GM19035 (cell line): ENCODE measurements around the gene PELI1.
A peak's percentile ranks its signal among the peaks of the same experiment; 100 is the strongest.

Source experiments
- ATAC-seq: cut with Tn5 transposase; IDR thresholded peaks from one replicate; pipeline ENCODE4 v1.9.1; 2021; ENCODE audit not compliant: unreplicated experiment

The PELI1 gene

DNA sequence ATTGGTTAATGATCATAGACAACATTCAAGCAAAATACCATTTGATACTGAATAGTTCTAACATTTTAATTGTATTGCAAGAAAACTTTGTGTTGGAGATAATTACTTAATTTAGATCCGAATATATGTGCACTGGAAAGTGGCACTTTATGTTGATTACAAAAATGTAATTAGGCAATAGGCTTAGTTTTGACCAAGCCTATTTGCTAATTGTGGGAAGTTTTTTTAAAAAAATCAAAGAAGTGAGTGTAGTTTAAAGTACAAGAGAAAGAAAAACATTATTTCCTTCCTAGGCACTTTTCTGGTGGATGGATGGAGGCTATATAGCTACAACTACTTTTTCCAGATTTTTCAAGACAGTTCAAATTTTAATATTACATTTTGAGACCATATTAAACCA lies 18.3 kb upstream of the PELI1 start:
- ATAC-seq = no peak

DNA sequence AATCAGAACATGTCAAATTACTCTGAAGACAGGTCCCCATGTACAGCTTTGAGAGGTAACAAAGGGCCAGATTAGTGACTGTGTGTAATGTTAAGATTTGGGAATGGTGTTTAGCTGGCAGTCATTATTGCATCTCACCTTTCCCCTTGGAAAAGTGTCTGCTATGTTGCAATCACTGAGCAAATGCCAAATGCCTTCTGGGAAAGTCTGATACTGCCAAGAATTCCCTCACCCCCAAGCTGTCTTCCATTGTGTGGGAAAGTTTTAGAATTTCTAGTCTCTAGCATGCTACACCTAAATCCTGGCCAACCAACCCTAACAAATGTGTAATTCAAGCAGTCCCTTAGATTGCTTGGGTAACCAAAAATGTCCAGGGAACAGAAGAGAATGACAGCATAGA lies 13.6 kb upstream of the PELI1 start:
- no peak for ATAC-seq

DNA sequence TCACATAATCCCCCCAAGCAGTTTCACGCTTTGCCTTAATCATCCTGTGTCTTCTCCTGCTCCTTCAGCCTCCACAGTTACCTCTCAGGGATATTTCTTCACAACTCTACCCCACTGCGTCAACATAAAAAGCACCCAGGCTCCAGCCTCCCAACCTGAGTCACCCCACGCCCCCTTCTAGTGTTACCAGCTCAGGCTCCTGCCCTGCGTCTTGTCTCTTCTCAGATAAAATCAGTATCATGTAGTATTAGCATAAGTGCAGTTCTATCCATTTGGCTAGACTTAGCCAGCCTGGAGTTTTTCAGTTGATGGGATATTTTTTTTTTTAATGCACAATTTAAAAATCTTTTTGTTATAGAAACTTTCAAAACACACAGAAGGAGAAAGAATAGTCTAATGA lies 9.6 kb upstream of the PELI1 start:
- ATAC-seq = no peak

DNA sequence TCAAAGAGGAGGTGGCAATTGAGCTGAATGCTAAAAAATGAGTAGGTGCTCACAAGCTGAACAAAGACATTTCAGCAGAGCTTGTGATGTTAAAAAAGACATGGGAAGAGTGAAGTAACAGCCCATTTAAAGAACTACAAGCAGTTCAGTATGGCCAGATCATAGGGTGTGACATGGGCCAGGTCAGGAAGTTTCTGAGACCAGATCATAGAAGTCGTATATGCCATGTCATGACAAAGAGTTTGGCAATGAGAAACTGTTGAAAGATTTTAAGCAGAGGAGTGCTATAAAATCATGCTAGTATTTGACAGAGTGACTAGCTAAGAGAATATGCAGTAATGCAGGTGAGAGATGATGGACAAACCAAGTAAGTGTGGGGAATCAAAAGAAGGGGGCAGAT lies 7.3 kb upstream of the PELI1 start:
- no peak for ATAC-seq

DNA sequence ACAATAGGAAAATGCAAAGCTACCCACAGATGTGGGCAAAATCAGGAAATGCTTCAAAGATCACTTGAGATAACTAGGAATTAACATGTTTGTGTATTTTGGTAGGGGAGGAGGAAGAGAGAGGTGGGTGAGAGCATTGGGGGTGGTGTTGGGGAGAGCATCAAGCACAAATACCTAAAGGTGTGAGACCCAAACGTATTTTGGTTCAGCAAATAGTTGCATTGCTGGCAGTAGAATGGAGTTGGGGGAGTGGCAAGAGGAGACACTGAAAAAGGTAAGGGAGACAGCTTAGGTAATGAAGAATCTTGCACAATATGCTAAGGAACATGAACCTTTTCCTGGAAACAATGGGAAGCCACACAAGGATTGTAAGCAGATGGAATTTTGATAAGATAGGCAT lies 1.5 kb upstream of the PELI1 start:
- no peak for ATAC-seq

DNA sequence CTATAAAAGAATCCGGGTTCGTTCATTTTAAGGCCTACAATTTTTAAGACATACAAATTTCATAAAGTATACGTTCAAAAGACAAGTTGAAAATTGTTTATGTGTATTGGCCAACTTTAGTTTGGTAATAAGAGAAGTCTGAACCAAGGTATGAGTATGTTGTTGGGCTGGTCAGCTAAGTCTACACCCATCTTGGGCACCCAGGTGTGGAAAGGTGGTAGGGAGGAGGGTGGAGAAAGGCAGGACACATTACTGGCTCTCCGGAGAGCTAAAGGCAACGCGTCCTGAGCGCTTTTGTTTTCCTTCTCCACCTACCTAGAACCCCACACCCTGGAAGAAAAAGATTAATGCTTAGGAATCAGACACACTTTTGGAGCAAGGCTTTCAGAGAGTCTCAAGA lies 899 bp upstream of the PELI1 start:
- no peak for ATAC-seq

DNA sequence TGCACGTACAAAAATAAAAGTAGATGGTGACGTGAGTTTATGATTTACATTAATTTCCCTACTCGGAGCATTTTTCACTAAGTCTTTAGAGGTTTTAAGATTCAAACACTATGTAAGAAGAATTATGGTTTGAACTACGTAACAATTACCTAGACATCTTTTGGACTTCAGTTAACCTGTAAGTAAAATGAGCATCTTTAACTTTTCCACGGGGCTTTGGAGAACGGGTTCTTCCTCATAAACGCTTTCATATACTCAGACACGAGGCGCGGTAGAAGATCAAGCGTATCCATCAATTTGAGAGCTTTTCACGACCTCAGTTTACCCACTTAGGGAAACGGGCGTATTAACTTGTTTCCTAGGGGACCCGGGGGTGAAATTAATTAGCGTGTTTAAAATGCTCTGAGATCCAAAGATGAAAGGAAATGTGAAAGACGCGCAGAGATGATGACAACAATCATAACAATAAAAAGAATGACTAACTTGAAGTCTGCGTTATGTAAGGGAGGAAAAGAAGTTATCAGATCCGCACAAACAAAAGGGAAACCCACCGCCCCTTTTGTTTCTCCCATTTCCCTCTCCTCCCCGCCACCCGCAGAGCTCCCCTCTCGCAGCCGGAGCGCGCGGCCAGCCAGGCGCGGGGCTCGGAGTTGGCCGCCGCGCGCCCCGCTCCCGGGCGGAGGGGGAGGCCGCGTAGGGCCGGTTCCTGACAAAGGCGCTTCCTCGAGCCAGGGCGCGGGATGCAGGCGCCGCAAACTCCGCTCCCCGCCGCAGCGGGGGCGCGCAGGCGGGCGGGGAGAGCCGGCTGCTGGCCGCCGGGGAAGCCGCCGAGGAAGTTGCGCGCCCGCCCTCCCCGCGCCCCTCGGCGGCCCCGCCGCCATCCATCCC lies 807 bp downstream of the PELI1 start:
- peak; percentile 19 for ATAC-seq

DNA sequence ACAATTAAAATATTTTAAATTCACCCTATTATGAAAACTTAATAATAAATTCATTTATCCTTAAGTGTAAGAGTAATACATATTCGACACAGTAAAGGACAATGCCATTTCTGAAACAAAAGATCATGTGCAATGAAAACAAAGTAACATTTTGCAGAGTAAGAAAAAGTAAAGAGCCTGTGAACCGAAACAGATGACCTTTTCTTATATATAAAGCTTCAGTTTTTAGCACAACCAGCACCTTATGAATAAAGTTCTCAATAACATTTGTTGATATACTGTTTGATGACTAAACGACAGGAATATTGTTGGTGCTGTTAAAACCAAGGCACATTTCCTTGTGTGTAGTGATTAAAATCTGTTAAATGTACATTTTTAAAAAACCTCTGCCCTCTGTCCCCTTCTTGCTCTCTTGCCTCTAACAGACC lies 1.5 kb downstream of the PELI1 start:
- ATAC-seq = no peak

DNA sequence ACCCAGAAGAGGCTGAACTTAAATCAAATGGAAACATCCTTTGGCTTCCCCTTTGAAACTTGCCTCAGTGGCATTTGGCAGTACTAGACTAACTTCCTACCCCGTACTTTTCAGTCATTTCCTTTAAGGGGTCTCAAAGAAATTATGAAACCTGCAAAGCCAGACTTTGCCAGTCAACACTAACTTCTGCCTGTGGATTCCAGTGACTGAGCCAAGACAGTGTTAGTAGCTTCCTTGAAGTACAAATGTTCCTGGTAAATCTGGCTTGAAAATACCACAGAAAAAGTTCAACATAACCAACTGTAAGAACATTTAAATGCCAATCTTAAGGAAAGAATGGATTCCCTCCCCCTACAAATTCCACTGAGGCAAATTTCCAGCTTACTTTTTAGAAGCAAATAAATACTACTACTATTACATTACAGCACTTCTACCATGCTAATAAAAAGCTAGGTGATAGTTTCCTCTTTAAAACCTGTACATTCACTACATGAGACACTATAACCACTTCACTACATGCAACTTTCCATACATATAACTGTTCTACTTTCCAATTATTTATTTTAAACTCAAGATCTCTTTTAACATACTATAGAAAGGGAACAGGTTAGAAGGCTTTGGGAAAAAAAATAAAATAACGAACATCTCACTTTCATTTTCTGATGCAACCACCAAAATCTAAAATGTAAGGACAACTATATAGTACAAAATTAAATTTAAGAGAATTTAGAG lies 2.4 kb downstream of the PELI1 start:
- no peak for ATAC-seq

DNA sequence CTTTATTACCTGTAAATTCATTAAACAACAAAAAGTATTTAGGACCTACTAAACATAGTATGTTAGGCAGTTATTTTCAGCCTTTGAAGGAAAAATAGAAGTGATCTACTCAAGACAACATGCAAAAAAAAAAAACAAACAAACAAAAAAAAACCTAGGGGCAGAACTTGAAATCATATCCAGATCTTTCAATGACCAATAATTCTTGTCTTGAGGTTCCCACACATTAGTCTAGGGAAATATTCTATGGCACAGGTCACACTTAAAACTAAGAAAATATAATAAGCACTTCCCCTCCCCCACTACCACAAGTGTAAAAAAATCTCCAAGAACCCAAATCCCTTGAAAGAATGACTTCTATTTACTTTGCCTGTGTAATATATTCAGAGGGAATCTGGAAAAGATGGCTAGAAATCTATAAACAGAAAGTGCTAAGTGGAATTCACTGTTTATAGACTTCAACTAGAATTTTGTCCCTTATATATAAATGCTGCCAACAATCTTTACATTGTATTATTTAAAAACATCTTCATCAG lies 3.5 kb downstream of the PELI1 start:
- ATAC-seq = no peak

DNA sequence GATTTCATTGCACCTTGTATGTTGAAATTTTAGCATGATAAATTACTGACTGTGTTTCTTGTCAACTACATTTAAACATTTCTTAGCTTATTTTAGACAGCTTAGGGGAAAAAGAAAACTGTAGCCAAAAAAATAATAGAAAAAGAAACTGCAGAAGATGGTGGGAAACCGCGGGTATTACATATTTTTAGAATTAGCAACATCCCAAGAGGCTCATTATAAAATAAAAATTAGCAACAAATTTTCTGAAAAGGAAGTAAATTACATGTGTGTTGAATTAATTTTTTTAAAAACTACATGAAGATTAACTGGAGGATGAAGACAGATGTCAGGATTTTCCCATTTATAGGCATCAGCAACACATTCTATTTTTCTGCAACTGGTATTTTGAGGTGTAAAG lies 4.3 kb downstream of the PELI1 start:
- no peak for ATAC-seq

DNA sequence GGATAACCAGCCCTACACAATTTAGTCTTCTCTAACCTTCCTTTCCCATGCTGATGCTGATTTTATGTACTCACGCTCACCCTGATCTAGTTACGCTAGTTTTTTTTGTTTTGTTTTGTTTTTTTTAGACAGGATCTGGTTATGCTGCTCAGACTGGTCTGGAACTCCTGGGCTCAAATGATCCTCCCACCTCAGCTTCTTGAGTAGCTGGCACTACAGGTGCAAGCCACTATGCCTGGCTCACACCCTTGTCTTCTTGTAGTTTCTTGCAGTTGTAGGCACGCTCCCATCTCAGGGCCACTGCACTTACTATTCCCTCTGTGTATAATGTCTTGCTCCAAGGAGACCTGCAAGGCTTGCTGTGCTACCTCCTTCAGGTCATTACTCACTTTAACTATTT lies 6.2 kb downstream of the PELI1 start:
- ATAC-seq = no peak

DNA sequence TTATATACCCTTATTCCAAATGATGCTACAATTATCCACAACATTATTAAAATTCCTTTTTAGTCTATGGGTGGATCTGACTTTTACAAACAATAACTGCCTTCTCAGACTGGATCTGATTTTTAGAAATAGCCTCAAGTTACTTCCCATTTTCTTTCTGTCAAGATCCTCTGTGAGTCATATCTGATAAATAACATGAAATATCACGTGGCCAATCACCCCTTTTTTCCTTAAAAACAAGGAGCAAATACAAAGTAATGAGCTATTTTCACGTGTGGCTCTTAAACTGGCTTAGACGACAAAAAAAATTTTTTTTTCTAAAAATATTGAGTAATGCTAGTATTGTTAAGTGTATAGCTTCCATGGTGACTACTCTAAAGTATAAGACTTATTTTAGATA lies 6.7 kb downstream of the PELI1 start:
- no peak for ATAC-seq

DNA sequence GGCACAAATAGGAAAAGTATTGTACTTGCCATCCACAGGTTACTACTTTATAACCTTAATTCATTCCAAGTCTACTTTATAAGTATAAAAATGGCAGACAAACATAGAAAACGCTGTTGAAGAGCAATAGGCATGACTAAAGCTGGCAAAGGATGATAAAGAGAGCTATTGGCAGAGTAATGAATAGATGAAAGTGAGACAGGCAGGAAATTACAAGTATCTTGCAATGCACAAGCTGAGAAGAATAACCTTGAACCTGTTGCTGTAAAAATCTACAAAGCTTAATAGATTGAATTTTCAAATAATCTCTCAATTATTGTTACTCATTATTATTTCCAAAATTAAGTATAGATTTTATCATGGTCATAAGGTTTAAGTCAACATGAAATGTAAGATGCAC lies 8.8 kb downstream of the PELI1 start:
- no peak for ATAC-seq

DNA sequence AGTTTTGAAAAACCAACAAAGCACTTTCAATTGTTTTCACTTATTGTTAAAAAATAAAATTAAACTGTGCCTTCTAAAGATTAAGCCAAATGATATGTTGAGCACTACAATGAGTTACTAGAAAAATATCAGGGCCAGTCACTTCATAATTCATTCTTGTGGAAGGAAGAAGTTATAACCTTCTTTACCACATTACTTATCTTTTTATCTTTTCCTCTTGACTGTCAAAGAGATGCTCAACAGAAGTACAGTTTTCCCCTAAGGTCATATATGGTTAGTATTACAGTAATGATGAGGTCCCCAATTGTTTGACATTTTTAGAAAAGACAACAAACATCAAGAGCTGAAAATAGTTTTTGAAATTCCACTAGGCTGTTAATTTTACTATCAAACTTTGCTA lies 9.4 kb downstream of the PELI1 start:
- no peak for ATAC-seq

DNA sequence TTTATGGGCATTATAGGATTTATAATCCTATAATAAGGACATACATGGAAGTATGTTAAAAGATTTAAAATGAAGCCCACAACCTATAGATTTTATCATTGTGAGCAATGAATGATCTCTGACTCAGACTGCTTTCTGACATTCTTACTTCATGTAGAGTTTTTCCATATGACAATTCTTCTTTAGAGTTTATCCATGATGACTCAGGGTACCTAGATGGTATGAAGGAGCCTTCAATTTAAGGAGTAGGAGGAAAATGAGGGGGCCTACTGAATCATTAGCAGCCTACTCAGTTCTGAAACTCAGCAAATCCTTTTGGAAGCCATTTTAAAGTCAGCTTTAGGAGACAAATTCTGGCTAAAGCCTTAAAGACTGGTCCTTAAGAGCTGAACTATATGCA lies 10.4 kb downstream of the PELI1 start:
- ATAC-seq = no peak

DNA sequence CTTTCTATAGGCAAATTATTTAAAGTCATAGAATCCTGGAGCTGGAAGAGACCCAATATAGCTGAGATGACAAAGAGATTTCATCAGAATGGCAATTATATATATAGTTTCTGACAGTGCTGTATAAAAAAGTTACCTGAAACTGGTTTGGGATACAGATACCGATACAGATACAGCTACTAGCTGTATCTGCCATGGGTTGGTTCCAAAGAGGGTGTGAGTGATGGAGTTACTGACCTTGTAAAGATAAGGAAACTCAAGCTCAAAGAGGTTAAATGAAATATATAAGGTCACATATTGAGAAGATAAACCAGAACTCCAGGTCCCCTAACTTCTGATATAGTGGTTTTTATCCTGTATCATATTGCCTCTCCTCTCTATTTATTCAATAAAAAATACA lies 10.9 kb downstream of the PELI1 start:
- ATAC-seq = no peak

DNA sequence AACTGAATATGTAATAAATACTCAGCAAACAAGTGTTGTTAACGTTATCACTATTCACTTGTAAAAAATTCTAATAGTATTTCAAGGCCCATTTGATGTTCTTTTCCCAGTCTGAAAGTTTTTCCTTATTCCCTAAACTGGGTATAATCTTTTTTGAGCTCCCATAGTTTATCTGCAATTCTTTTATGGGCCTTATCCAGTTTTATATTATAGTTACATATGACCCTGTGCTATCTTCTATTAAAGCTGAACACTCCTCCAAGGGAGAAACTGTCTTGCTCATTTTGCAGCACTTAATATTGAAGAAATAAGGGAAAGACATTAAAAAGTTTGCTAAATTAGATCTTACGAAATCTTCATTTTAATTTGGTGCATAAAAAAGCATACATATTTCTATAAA lies 13.9 kb downstream of the PELI1 start:
- ATAC-seq = no peak

DNA sequence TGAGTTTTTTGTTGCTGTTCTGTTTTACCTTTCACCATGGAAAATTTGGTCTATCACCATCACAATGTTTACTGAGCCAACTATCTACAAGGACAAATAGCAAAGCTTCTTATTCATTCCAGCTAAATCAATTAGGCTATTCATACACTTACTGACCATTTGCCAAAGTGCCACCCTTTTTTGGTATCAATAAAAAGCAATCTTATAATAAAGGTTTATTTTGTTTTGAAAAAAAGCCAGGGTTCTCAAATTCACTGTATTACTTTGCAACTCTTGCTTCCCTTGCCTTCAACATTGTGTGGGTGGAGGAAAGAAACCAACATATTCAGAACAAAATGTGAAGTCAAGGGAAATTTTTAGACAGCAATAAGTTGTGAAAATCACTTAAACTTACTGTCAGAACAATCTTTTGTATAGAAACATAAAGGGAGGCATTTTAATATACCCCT lies 15.3 kb downstream of the PELI1 start:
- ATAC-seq = no peak

DNA sequence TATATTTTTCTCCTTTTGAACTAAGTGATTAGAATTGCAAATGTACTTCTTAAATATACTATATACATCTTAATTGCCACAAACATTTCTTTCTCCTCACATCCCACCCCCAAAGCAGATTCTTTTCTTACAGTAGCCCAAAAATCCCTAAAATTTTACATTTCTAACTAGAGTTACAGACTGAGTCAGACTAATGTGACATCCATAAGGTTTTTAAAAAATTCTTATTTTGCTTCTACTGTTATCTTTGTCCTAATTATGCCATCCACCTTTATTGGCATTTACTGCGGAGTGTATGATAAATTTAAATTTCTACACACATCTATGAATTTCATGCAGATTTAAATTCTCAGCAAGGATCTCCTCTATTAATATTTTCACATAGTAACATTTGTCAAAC lies 15.8 kb downstream of the PELI1 start:
- ATAC-seq = no peak

DNA sequence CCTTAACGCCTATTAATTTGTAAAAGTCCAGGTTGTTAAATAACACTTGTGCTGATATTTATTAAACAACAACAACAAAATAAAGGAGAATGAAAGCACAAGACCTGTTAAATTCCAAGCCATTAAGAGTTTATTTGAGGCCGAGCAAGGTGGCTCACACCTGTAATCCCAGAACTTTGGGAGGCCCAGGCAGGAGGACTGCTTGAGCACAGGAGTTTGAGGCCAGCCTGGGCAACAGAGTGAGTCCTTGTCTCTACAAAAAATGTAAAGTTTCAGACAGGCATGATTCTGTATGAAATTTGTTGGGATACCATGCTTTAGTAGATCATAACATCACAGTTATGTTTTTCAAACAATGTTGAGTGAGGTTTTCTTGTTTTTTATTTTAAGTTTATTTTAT lies 17.1 kb downstream of the PELI1 start:
- no peak for ATAC-seq

DNA sequence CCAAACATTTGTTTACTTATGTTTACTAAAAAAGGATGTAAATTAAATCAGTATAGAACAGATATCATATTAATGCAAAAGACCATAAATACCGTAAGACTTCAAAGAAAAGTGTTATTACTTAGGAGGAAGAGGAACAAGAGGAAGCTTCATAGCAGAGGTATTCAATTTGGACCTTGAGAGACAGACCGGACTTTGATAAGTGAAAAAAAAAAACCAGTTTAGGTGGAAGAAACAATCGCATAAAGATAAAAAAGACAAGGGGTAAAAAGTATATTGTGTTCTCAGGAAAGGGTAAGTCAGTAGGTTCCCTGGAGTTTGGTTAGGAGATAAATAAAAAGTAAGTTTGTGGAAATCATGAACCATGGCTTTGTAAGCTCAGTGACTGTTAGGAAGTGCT lies 17.6 kb downstream of the PELI1 start:
- ATAC-seq = no peak
